ENCODE measurements around the gene TERT.

DNA sequence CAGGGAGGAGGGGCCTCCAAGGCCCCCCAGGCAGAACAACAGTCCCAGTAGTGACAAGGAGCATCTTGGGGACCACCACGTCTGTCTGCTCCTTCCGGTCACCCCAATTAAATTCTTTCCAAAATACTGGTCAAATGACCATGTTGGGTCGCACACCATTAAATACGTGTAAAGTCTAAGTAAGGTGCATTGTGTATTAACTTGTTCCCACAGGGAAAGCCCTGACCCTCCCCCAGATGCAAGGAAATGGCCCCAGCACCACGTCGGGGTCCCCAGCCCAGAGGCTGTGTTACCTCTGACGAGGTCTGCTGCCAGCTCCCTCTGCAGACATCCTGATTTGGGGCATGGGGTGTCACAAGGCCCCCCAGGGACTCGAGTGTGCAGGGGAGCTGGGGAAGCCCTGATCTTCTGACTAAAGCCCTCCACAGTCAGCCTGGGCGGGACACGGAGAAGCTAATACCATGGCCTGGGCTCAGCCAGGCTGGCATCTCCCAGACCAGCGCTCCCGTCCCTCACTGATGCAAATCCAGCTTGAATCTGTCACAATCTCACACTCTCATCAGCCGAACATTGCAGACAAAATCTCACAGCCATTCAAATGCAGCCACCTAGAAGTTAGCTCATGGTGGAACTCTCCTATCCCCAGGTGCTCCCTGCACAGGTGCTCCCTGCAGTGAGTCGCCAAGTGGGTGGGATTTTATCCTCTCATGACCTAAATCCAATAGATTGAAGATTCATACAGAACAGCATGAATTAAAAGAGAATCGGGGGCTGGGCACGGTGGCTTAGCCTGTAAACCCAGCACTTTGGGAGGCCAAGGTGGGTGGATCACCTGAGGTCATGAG, 13.6 kb downstream of the TERT start:
- no peak for TF ChIP-seq BHLHE40 (IDR thresholded peaks at IDR 0.05; ENCODE audit: borderline replicate concordance)
- no peak for TF ChIP-seq HDGF (IDR thresholded peaks at IDR 0.05; ENCODE audit: borderline replicate concordance)
- no peak for TF ChIP-seq LEF1 (IDR thresholded peaks at IDR 0.05; ENCODE audit: borderline replicate concordance)
- no peak for TF ChIP-seq FOXM1 (IDR thresholded peaks at IDR 0.05; ENCODE audit: borderline replicate concordance)
- no peak for TF ChIP-seq FOXK2 (IDR thresholded peaks at IDR 0.05)
- no peak for TF ChIP-seq TARDBP (IDR thresholded peaks at IDR 0.05)
- TF ChIP-seq FOXA1 (IDR thresholded peaks at IDR 0.05), result no peak
- no peak for TF ChIP-seq ZNF384 (IDR thresholded peaks at IDR 0.05)
- no peak for TF ChIP-seq SP1 (IDR thresholded peaks at IDR 0.05)
- TF ChIP-seq NFRKB (IDR thresholded peaks at IDR 0.05), result no peak
- TF ChIP-seq, protein P1, sequence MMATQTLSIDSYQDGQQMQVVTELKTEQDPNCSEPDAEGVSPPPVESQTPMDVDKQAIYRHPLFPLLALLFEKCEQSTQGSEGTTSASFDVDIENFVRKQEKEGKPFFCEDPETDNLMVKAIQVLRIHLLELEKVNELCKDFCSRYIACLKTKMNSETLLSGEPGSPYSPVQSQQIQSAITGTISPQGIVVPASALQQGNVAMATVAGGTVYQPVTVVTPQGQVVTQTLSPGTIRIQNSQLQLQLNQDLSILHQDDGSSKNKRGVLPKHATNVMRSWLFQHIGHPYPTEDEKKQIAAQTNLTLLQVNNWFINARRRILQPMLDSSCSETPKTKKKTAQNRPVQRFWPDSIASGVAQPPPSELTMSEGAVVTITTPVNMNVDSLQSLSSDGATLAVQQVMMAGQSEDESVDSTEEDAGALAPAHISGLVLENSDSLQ (IDR thresholded peaks at IDR 0.05), result no peak

Measured in HEK293T (cell line).